A549 treated with AZD9567 at 1 μM for 4 hours (cell line): ENCODE data around the gene OGT. TPM values are rescaled to one million over a fixed set of nuclear protein-coding genes. Genes with fewer than 3 reads are reported as not detected.

Source experiments
- total RNA-seq: library from RNA; stranded (reverse); fragments of 200-300 nt; extraction: Qiagen RNA extraction; gene quantifications from 5 replicates; pipeline ENCODE4 v1.2.3, GENCODE V29; 2022; ENCODE audit not compliant: insufficient read depth

The OGT gene
- 24.7 to 47.3 TPM (median 43.8 TPM) in 5 replicates for total RNA-seq

GRCh38 chrX:71532753-71533425 lies at the start of gene OGT:
TSS of gene OGT (plus strand) at chrX:71533104. CDS start at chrX:71533300, 196 bp downstream.

GRCh38 chrX:71578253-71579135 lies 45.6 kb downstream of the OGT start, which contains the start of gene GCNA:
TSS of gene GCNA (plus strand) at chrX:71578437. CDS start at chrX:71580822, 2,385 bp downstream.

GRCh38 chrX:71618303-71618721 lies 85.4 kb downstream of the OGT start, which contains the start of gene CXCR3:
TSS of gene CXCR3 (minus strand) at chrX:71618511. CDS start at chrX:71618449, 62 bp downstream.

Other genes starting within 250 kb of the OGT start
- 353 to 395 TPM (median 355 TPM) in 5 replicates for gene NONO, start 249.5 kb upstream of the OGT start, total RNA-seq
- 0.90 to 1.2 TPM (median 1.1 TPM) in 4 of 5 replicates, not detected in the other for gene ITGB1BP2, start 231.4 kb upstream of the OGT start, total RNA-seq
- 13.1 to 16.9 TPM (median 16.2 TPM) in 5 replicates for gene TAF1, start 166.7 kb upstream of the OGT start, total RNA-seq
- 1.4 to 2.0 TPM (median 1.6 TPM) in 4 of 5 replicates, not detected in the other for gene GCNA, start 45.3 kb downstream of the OGT start, total RNA-seq
- 0.07 to 0.15 TPM (median 0.12 TPM) in 4 of 5 replicates, not detected in the other for gene CXCR3, start 85.4 kb downstream of the OGT start, total RNA-seq
- not detected in 5 replicates for gene CXorf49, start 185.2 kb downstream of the OGT start, total RNA-seq
- gene CXorf49B, start 230.2 kb downstream of the OGT start, total RNA-seq, result not detected in 5 replicates